ENCODE measurements around the gene LUC7L2. TPM values are rescaled to one million over a fixed set of nuclear protein-coding genes. Genes with fewer than 3 reads are reported as not detected.
A peak's percentile ranks its signal among the peaks of the same experiment; 100 is the strongest.

LUC7L2 gene
- total and polyA plus RNA-seq, 10 of the 15 experiments (the other 5 are each of a cell fraction or from before 2014, with no cell fraction given) = 31.7 to 98.7 (median 68.6) TPM

GRCh38 chr7:139361523-139361922, 1.8 kb downstream of the LUC7L2 start:
- no TSS peak for BruUV-seq (replicated peaks)
- POLR2A ChIA-PET = interaction anchor here (0.8 kb wide), 1 partner anchor 22 kb away, joined by 3 read pairs; no protein-coding TSS in a partner anchor
- in situ Hi-C loops (cut with MboI) (loop anchor here (25.0 kb wide), 1 partner anchor 1551 kb away; the partner anchor contains the start of gene BRAF), intact Hi-C loops (cut with micrococcal nuclease; ENCODE audit: unreplicated experiment) (loop anchor here (5.0 kb wide), 1 partner anchor 254 kb away; the partner anchor contains the start of gene ZC3HAV1)
- H3K79me2 ChIP-seq (ENCODE audit: control insufficient read depth, insufficient read depth, low read length) = peaks cover 83% of the 10 kb centered on the region
- no peaks in the 10 kb centered on the region for H3K9me3 ChIP-seq (replicated peaks; ENCODE audit: control insufficient read depth, insufficient read depth, low read length)
- peaks cover 2 to 10% of the 10 kb centered on the region in 2 experiments; a peak in 3 of 4 replicates for H3K36me3 ChIP-seq (ENCODE audit: control insufficient read depth in 2 of 2, insufficient read depth in 2 of 2, low read length in 1 of 2)
- peak overlapping the region; percentile 98 for H3K27ac ChIP-seq (ENCODE audit: control insufficient read depth, insufficient read depth)
- no peak overlapping the region for H2AFZ ChIP-seq (ENCODE audit: control insufficient read depth, low read depth, low read length)
- SMC1A ChIA-PET (ENCODE audit: uncharacterized antibody, unreplicated experiment) = interaction anchor here (0.6 to 0.8 kb wide), 2 partner anchors 15 to 308 kb away, joined by 3 read pairs; no protein-coding TSS in a partner anchor
- H3K4me3 ChIP-seq = peak overlapping the region; percentile 95
- FAIRE-seq (no peak), DNase-seq (ENCODE audit: low read depth, low spot score) (no peak), ATAC-seq (no peak)
- RAD21 ChIA-PET (ENCODE audit: unreplicated experiment) = interaction anchor here (1.0 kb wide), 1 partner anchor 18 kb away, joined by 3 read pairs; no protein-coding TSS in a partner anchor
- peak overlapping the region; percentile 73 for H3K4me2 ChIP-seq (ENCODE audit: control insufficient read depth, insufficient read depth)
- H3K27me3 ChIP-seq (replicated peaks in 1 of 2; ENCODE audit: control insufficient read depth in 2 of 2, insufficient read depth in 2 of 2, low read length in 1 of 2) = no peaks in the 10 kb centered on the region
- WGBS (ENCODE audit: insufficient coverage, insufficient replicate concordance, low lambda C conversion rate, missing lambda C conversion rate) = 5% methylated on average over 3 of the region's 3 CpGs
- H4K20me1 ChIP-seq (ENCODE audit: control insufficient read depth, insufficient read depth) = peaks cover 9% of the 10 kb centered on the region
- peaks cover 4% of the 10 kb centered on the region for H3K4me1 ChIP-seq (ENCODE audit: control insufficient read depth, insufficient read depth, low read length)
- CTCF ChIA-PET = no interaction called here
- H3K9ac ChIP-seq (ENCODE audit: control insufficient read depth, insufficient read depth, low read length) = peak overlapping the region; percentile 100
- TF ChIP-seq CEBPB (IDR thresholded peaks at IDR 0.05; ENCODE audit: borderline replicate concordance in 1 of 2, low read depth in 2 of 2, low read length in 2 of 2) (no peak), BCLAF1 (IDR thresholded peaks at IDR 0.05) (no peak), SMC3 (IDR thresholded peaks at IDR 0.05; ENCODE audit: borderline replicate concordance, low read length) (no peak), IRF3 (IDR thresholded peaks at IDR 0.05) (no peak), ZBTB33 (IDR thresholded peaks at IDR 0.05) (no peak), ZBTB4 (CRISPR knock-in tag; IDR thresholded peaks at IDR 0.05) (no peak), JUNB (IDR thresholded peaks at IDR 0.05) (no peak), IKZF1 (conservative IDR thresholded peaks at IDR 0.05) (no peak), MYB (IDR thresholded peaks at IDR 0.05; ENCODE audit: borderline replicate concordance, low read depth, low read length) (no peak), HSF1 (IDR thresholded peaks at IDR 0.05; ENCODE audit: low read depth, low read length) (no peak), ATF3 (IDR thresholded peaks at IDR 0.05; ENCODE audit: borderline replicate concordance, extremely low read depth, low read depth, low read length) (no peak), GATAD2B (conservative IDR thresholded peaks at IDR 0.05; ENCODE audit: low read depth) (no peak)
